ENCODE data around the gene RAB10. TPM values are rescaled to one million over a fixed set of nuclear protein-coding genes. Genes with fewer than 3 reads are reported as not detected.
A peak's percentile ranks its signal among the peaks of the same experiment; 100 is the strongest.

Gene RAB10
- total RNA-seq, 4 donors from 2014 or later: 89.5 to 140 (median 134) TPM

- H3K27ac ChIP-seq: no peak overlapping the region
- intact Hi-C loops (cut with DNase I): loop anchor here (10.0 kb wide), 1 partner anchor 148 kb away; no protein-coding TSS in a partner anchor
- no peak overlapping the region for H3K4me3 ChIP-seq (replicated peaks in 1 of 3)
- TF ChIP-seq CTCF (IDR thresholded peaks at IDR 0.05) (no peak), POLR2A (IDR thresholded peaks at IDR 0.05) (no peak)
- H3K36me3 ChIP-seq: no peaks in the 10 kb centered on the region
- no peaks in the 10 kb centered on the region for H3K9me3 ChIP-seq
- 86 to 97% methylated on average over 7 of the region's 7 CpGs for WGBS, 2 donors
- H3K27me3 ChIP-seq: peaks cover 10% of the 10 kb centered on the region
- DNase-seq: no peak
- H3K4me1 ChIP-seq: peaks cover 20 to 27% of the 10 kb centered on the region in 2 donors
Measured at GRCh38 chr2:26177122-26177521, 143.2 kb downstream of the RAB10 start.

- intact Hi-C loops (cut with DNase I): loop anchor here (10.0 kb wide), 1 partner anchor 147 kb away; no protein-coding TSS in a partner anchor
- Histone ChIP-seq H3K27ac (no peak overlapping the region), H3K9me3 (no peaks in the 10 kb centered on the region), H3K4me1 (peaks cover 18 to 21% of the 10 kb centered on the region in 2 donors), H3K27me3 (peaks cover 8% of the 10 kb centered on the region), H3K4me3 (replicated peaks in 1 of 3) (peak overlapping the region in 1 of 3 donors; percentile 45), H3K36me3 (no peaks in the 10 kb centered on the region)
- 97 to 98% methylated on average over 3 of the region's 3 CpGs for WGBS, 2 donors
- TF ChIP-seq POLR2A (IDR thresholded peaks at IDR 0.05) (no peak), CTCF (IDR thresholded peaks at IDR 0.05) (no peak)
- DNase-seq: no peak
Measured at GRCh38 chr2:26178246-26178645, 144.4 kb downstream of the RAB10 start.

GRCh38 chr2:26178746-26179436 lies 145.0 kb downstream of the RAB10 start:
- intact Hi-C loops (cut with DNase I): loop anchor here (10.0 kb wide), 1 partner anchor 146 kb away; no protein-coding TSS in a partner anchor
- H3K4me1 ChIP-seq: peaks cover 11 to 15% of the 10 kb centered on the region in 2 donors
- H3K27ac ChIP-seq: no peak overlapping the region
- peaks cover 2% of the 10 kb centered on the region for H3K27me3 ChIP-seq
- peak in 1 of 2 donors; percentile 19 for DNase-seq
- TF ChIP-seq POLR2A (IDR thresholded peaks at IDR 0.05) (no peak), CTCF (IDR thresholded peaks at IDR 0.05) (no peak)
- no peaks in the 10 kb centered on the region for H3K36me3 ChIP-seq
- H3K9me3 ChIP-seq: no peaks in the 10 kb centered on the region
- WGBS, 2 donors: 7 to 8% methylated on average over 19 to 26 of the region's 48 CpGs
- peak overlapping the region in 1 of 3 donors; percentile 45 for H3K4me3 ChIP-seq (replicated peaks in 1 of 3)

GRCh38 chr2:26179446-26179913 lies 145.6 kb downstream of the RAB10 start:
- no peaks in the 10 kb centered on the region for H3K36me3 ChIP-seq
- WGBS, 2 donors: 0 to 17% methylated on average over 1 to 12 of the region's 12 CpGs
- H3K27ac ChIP-seq: no peak overlapping the region
- intact Hi-C loops (cut with DNase I): loop anchor here (10.0 kb wide), 1 partner anchor 145 kb away; no protein-coding TSS in a partner anchor
- no peak for DNase-seq
- peaks cover 8 to 14% of the 10 kb centered on the region in 2 donors for H3K4me1 ChIP-seq
- H3K27me3 ChIP-seq: no peaks in the 10 kb centered on the region
- peak overlapping the region in 1 of 3 donors; percentile 45 for H3K4me3 ChIP-seq (replicated peaks in 1 of 3)
- no peaks in the 10 kb centered on the region for H3K9me3 ChIP-seq
- TF ChIP-seq CTCF (IDR thresholded peaks at IDR 0.05): no peak
- TF ChIP-seq POLR2A (IDR thresholded peaks at IDR 0.05): no peak

GRCh38 chr2:26182441-26182840 lies 148.6 kb downstream of the RAB10 start:
- intact Hi-C loops (cut with DNase I): no loop called here
- 84 to 86% methylated on average over 4 to 5 of the region's 5 CpGs for WGBS, 2 donors
- Histone ChIP-seq H3K27ac (no peak overlapping the region), H3K27me3 (no peaks in the 10 kb centered on the region), H3K4me3 (replicated peaks in 1 of 3) (no peak overlapping the region), H3K9me3 (no peaks in the 10 kb centered on the region), H3K36me3 (no peaks in the 10 kb centered on the region), H3K4me1 (peaks cover 8 to 22% of the 10 kb centered on the region in 2 donors)
- DNase-seq: no peak
- TF ChIP-seq CTCF (IDR thresholded peaks at IDR 0.05) (no peak), POLR2A (IDR thresholded peaks at IDR 0.05) (no peak)

All from thyroid gland (tissue), 4 donors.